BE2C (cell line): ENCODE measurements around the gene HIF1A. TPM values are rescaled to one million over a fixed set of nuclear protein-coding genes. Genes with fewer than 3 reads are reported as not detected.

ENCODE experiments used
- DNase-seq: peaks from one replicate; pipeline ENCODE4 v3.0.0-alpha.2; 2020
- H3K27me3 ChIP-seq: fragments of 250-450 bp; sonication (Bioruptor Pico); 2 replicates; pipeline ENCODE4 v1.5.1; 2020; ENCODE audit warnings: mild to moderate bottlenecking
- H3K36me3 ChIP-seq: fragments of 250-450 bp; sonication (Bioruptor Pico); 2 replicates; pipeline ENCODE4 v1.5.1; 2020; ENCODE audit warnings: mild to moderate bottlenecking
- H3K4me1 ChIP-seq: fragments of 250-450 bp; sonication (Bioruptor Pico); 2 replicates; pipeline ENCODE4 v1.5.1; 2020
- H3K4me3 ChIP-seq: 2 replicates; pipeline ENCODE4 v1.5.1; 2011; ENCODE audit warnings: low read depth, low read length
- H3K9me3 ChIP-seq: fragments of 250-450 bp; sonication (Bioruptor Pico); 2 replicates; pipeline ENCODE4 v1.5.1; 2020
- CTCF ChIP-seq: IDR thresholded peaks from 2 replicates; pipeline ENCODE4 v1.5.1; 2012; ENCODE audit warnings: mild to moderate bottlenecking, low read depth, low read length
- polyA plus RNA-seq: library from polyadenylated mRNA; unstranded; fragments of >200 nt; gene quantifications from one replicate; pipeline ENCODE4 v1.2.1, GENCODE V29; 2012; ENCODE audit warnings: low read depth, missing spikeins; ENCODE audit not compliant: insufficient read length, insufficient read depth

Gene HIF1A
- polyA plus RNA-seq: 96.5 TPM

DNA sequence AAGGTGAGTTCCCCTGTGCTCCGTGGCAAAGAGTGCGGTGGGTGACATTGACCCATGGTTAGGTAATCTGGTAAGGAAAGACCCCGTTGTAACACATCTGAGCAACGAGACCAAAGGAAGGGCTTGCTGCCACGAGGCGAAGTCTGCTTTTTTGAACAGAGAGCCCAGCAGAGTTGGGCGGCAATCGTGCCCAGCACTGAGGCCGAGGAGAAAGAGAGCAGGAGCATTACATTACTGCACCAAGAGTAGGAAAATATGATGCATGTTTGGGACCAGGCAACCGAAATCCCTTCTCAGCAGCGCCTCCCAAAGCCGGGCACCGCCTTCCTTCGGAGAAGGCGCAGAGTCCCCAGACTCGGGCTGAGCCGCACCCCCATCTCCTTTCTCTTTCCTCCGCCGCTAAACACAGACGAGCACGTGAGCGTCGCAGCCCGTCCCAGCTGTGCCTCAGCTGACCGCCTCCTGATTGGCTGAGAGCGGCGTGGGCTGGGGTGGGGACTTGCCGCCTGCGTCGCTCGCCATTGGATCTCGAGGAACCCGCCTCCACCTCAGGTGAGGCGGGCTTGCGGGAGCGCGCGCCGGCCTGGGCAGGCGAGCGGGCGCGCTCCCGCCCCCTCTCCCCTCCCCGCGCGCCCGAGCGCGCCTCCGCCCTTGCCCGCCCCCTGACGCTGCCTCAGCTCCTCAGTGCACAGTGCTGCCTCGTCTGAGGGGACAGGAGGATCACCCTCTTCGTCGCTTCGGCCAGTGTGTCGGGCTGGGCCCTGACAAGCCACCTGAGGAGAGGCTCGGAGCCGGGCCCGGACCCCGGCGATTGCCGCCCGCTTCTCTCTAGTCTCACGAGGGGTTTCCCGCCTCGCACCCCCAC, at the start of gene HIF1A:
HIF1A (plus strand) TSS at position 684 of the 865 bp plus-strand sequence. CDS start 292 bp downstream, outside the sequence.
- Histone ChIP-seq H3K9me3 (no peaks in the 10 kb centered on the region), H3K27me3 (no peaks in the 10 kb centered on the region), H3K4me1 (peaks cover 5% of the 10 kb centered on the region), H3K4me3 (peak within 1 kb of the TSS; percentile 92), H3K36me3 (no peaks in the 10 kb centered on the region)
- peak; percentile 98 for DNase-seq
- peak; percentile 6; the same call in 1 of the 2 replicates for TF ChIP-seq CTCF

- Histone ChIP-seq H3K27me3 (no peaks in the 10 kb centered on the region), H3K4me1 (peaks cover 51% of the 10 kb centered on the region), H3K4me3 (peak overlapping the region; percentile 5; the same call in 1 of the 2 replicates), H3K36me3 (no peaks in the 10 kb centered on the region), H3K9me3 (no peaks in the 10 kb centered on the region; the same call in 1 of the 2 replicates)
- TF ChIP-seq CTCF: no peak
- no peak for DNase-seq
These were observed 48.8 kb upstream of the HIF1A start for GRCh38 chr14:61646366-61647116.

GRCh38 chr14:61647704-61648103, 47.6 kb upstream of the HIF1A start:
- DNase-seq: no peak
- Histone ChIP-seq H3K4me3 (no peak overlapping the region), H3K27me3 (no peaks in the 10 kb centered on the region), H3K9me3 (no peaks in the 10 kb centered on the region; the same call in 1 of the 2 replicates), H3K4me1 (peaks cover 44% of the 10 kb centered on the region), H3K36me3 (no peaks in the 10 kb centered on the region)
- TF ChIP-seq CTCF: no peak

- peaks cover 50% of the 10 kb centered on the region for H3K4me1 ChIP-seq
- no peaks in the 10 kb centered on the region for H3K9me3 ChIP-seq
- TF ChIP-seq CTCF: no peak
- DNase-seq: no peak
- H3K27me3 ChIP-seq: no peaks in the 10 kb centered on the region
- no peak overlapping the region for H3K4me3 ChIP-seq
- H3K36me3 ChIP-seq: no peaks in the 10 kb centered on the region
These were observed 46.9 kb upstream of the HIF1A start for GRCh38 chr14:61648377-61648776.

DNA sequence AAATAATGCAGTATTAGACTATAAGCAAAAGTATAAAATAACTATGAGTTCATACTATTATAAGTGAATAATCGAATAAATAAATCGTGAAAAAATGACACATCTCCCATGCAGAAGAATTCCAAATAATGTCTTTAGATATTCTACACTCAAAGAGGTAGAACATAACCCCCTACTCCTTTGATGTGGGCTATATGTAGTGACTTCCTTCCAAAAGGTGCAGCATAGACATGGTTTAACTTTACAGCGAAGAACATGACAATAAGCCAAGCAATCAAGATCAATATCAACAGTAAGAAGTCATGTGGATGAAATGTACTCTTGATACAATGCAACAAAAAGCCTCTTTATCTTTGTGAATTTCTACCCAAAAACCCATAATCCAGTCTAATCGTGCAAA, 46.0 kb upstream of the HIF1A start:
- no peak for DNase-seq
- no peaks in the 10 kb centered on the region for H3K27me3 ChIP-seq
- no peaks in the 10 kb centered on the region for H3K9me3 ChIP-seq
- TF ChIP-seq CTCF: no peak
- H3K4me1 ChIP-seq: peaks cover 50% of the 10 kb centered on the region
- H3K4me3 ChIP-seq: no peak overlapping the region
- no peaks in the 10 kb centered on the region for H3K36me3 ChIP-seq

DNA sequence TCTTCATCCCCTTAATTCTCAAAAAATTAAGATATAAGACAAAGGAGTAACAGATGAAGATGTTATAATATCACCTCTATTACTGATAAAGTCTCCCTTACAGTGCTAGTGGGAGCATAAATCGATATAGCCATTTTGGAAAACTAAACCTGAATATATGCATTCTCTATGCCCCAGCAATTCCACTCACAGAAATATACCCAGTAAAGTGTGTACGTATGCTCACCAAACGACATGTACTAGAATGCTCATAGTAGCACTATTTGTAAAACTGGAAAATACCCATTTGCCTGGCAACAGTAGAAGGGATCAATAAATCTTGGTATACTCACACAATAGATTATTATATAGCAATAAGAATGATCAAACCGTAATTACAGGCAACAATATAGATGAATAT, 44.0 kb upstream of the HIF1A start:
- Histone ChIP-seq H3K9me3 (peaks cover 1% of the 10 kb centered on the region; the same call in 1 of the 2 replicates), H3K4me3 (no peak overlapping the region), H3K27me3 (no peaks in the 10 kb centered on the region), H3K4me1 (peaks cover 37% of the 10 kb centered on the region), H3K36me3 (no peaks in the 10 kb centered on the region)
- TF ChIP-seq CTCF: no peak
- DNase-seq: no peak
